SK-N-SH (cell line): ENCODE measurements around the gene PLOD1. TPM values are rescaled to one million over a fixed set of nuclear protein-coding genes. Genes with fewer than 3 reads are reported as not detected.

ENCODE experiments used
- CTCF ChIA-PET: fragments of 300-600, 350-600 bp; formaldehyde crosslinking; extraction: SDS; loops from one replicate; lab custom pipeline; 2021; lab: Yijun Ruan, JAX
- POLR2A ChIA-PET: fragments of 350-600 bp; sonication (Branson Sonifier 250); formaldehyde crosslinking; extraction: SDS; loops from one replicate; lab custom pipeline; 2020; ENCODE audit warnings: antibody characterized with exemption, inconsistent platforms; lab: Yijun Ruan, JAX
- DNase-seq: peaks from one replicate; pipeline ENCODE4 v3.0.0; 2012
- H2AFZ ChIP-seq: fragments of 200-600 bp; sonication (generic); 2 replicates; pipeline ENCODE4 v1.8.1; 2016; ENCODE audit warnings: antibody characterized with exemption, mild to moderate bottlenecking, low read depth
- H3F3A ChIP-seq: fragments of 200-600 bp; sonication (generic); replicated peaks from 2 replicates; pipeline ENCODE3; 2016; ENCODE audit warnings: antibody characterized with exemption, mild to moderate bottlenecking; ENCODE audit not compliant: insufficient read depth
- H3K27ac ChIP-seq, 2 experiments: fragments of 200-500 bp in 1 of 2; fragments of 200-600 bp in 1 of 2; sonication (Bioruptor generic) in 1 of 2; sonication (generic), shearing (Covaris generic) in 1 of 2; 2 replicates each; pipeline versions ENCODE4 v1.5.1 to v1.6.1; 2014 to 2016; ENCODE audit warnings: low read depth in 2 of 2, inconsistent platforms in 1 of 2, low read length in 1 of 2, mild to moderate bottlenecking in 1 of 2, mixed read lengths in 1 of 2
- H3K27me3 ChIP-seq: fragments of 200-600 bp; sonication (generic), shearing (Covaris generic); 2 replicates; pipeline ENCODE4 v1.6.1; 2016; ENCODE audit warnings: mixed run types; ENCODE audit not compliant: insufficient read depth
- H3K36me3 ChIP-seq, 2 experiments: fragments of 200-500 bp in 1 of 2; fragments of 200-600 bp in 1 of 2; sonication (Bioruptor generic) in 1 of 2; sonication (generic) in 1 of 2; replicated peaks in 1 of 2; 2 replicates each; pipeline versions ENCODE3 to v1.5.1; 2014 to 2016; ENCODE audit warnings: low read length in 1 of 2, mild to moderate bottlenecking in 1 of 2; ENCODE audit not compliant: insufficient read depth in 2 of 2, control insufficient read depth in 1 of 2
- H3K4me1 ChIP-seq, 2 experiments: fragments of 200-500 bp in 1 of 2; fragments of 200-600 bp in 1 of 2; sonication (Bioruptor generic) in 1 of 2; sonication (generic), shearing (Covaris generic) in 1 of 2; 2 replicates each; pipeline versions ENCODE4 v1.5.1 to v1.6.1; 2014 to 2016; ENCODE audit warnings: low read depth in 1 of 2, low read length in 1 of 2, mixed run types in 1 of 2; ENCODE audit not compliant: insufficient read depth in 2 of 2, control insufficient read depth in 1 of 2
- H3K4me2 ChIP-seq: fragments of 200-600 bp; sonication (generic), shearing (Covaris generic); 2 replicates; pipeline ENCODE4 v1.6.1; 2017; ENCODE audit warnings: mixed run types
- H3K4me3 ChIP-seq, 2 experiments: fragments of 200-500 bp in 1 of 2; fragments of 200-600 bp in 1 of 2; sonication (Bioruptor generic) in 1 of 2; sonication (generic), shearing (Covaris generic) in 1 of 2; 2 replicates each; pipeline versions ENCODE4 v1.5.1 to v1.8.1; 2014 to 2016; ENCODE audit warnings: low read depth in 2 of 2, inconsistent platforms in 1 of 2, low read length in 1 of 2, mild to moderate bottlenecking in 1 of 2, mixed read lengths in 1 of 2, moderate library complexity in 1 of 2
- H3K79me2 ChIP-seq: fragments of 200-600 bp; sonication (generic); 2 replicates; pipeline ENCODE4 v1.8.1; 2017; ENCODE audit warnings: mild to moderate bottlenecking; ENCODE audit not compliant: insufficient read depth
- H3K9ac ChIP-seq: fragments of 200-600 bp; sonication (generic); 2 replicates; pipeline ENCODE4 v1.6.1; 2017; ENCODE audit warnings: mixed run types
- H3K9me2 ChIP-seq: fragments of 200-600 bp; sonication (generic); 2 replicates; pipeline ENCODE4 v1.6.1; 2017; ENCODE audit warnings: mixed run types
- H3K9me3 ChIP-seq: fragments of 200-600 bp; sonication (generic); 2 replicates; pipeline ENCODE4 v1.6.1; 2017; ENCODE audit warnings: mixed run types, mild to moderate bottlenecking, moderate library complexity
- H4K20me1 ChIP-seq: fragments of 200-600 bp; sonication (generic); 2 replicates; pipeline ENCODE4 v1.6.1; 2017; ENCODE audit warnings: mild to moderate bottlenecking, mixed run types; ENCODE audit not compliant: insufficient read depth
- FOXM1 ChIP-seq: IDR thresholded peaks from 2 replicates; pipeline ENCODE4 v1.4.0; 2012; ENCODE audit warnings: low read depth, mild to moderate bottlenecking
- GABPA ChIP-seq: IDR thresholded peaks from 2 replicates; pipeline ENCODE4 v1.4.0; 2012; ENCODE audit warnings: low read depth, mild to moderate bottlenecking
- GATA2 ChIP-seq: sonication (generic); formaldehyde crosslinking; IDR thresholded peaks from 2 replicates; pipeline ENCODE4 v1.5.0; 2020; ENCODE audit warnings: mild to moderate bottlenecking, missing genetic modification reagents
- MAX ChIP-seq: IDR thresholded peaks from 2 replicates; pipeline ENCODE4 v1.4.0; 2012; ENCODE audit warnings: low read depth
- MXI1 ChIP-seq: IDR thresholded peaks from 2 replicates; pipeline ENCODE4 v1.6.1; 2012; ENCODE audit warnings: mild to moderate bottlenecking, low read depth, low read length, improper control_type of control experiment
- REST ChIP-seq: IDR thresholded peaks from 2 replicates; pipeline ENCODE4 v1.6.1; 2012; ENCODE audit warnings: mild to moderate bottlenecking, low read depth, low read length, moderate library complexity
- RXRA ChIP-seq: IDR thresholded peaks from 2 replicates; pipeline ENCODE4 v1.4.0; 2012; ENCODE audit warnings: low read depth, mild to moderate bottlenecking, borderline replicate concordance
- SIN3A ChIP-seq: IDR thresholded peaks from 2 replicates; pipeline ENCODE4 v1.6.1; 2012; ENCODE audit warnings: low read depth, mild to moderate bottlenecking, low read length, moderate library complexity, borderline replicate concordance
- TAF1 ChIP-seq: IDR thresholded peaks from 2 replicates; pipeline ENCODE4 v1.6.1; 2012; ENCODE audit warnings: low read depth, mild to moderate bottlenecking, low read length, moderate library complexity, borderline replicate concordance
- YY1 ChIP-seq: IDR thresholded peaks from 2 replicates; pipeline ENCODE4 v1.4.0; 2012; ENCODE audit warnings: low read depth, mild to moderate bottlenecking
- ZBTB33 ChIP-seq: IDR thresholded peaks from 2 replicates; pipeline ENCODE4 v1.4.0; 2012; ENCODE audit warnings: low read depth, borderline replicate concordance
- WGBS: methylation state at CpG from one replicate; pipeline ENCODE4 v1.1.6; 2017; ENCODE audit warnings: low lambda C conversion rate; 5-methylcytosine and 5-hydroxymethylcytosine counted together
- polyA plus RNA-seq, 3 experiments: library from polyadenylated mRNA; depleted of rRNA; stranded (reverse); fragments of >200 nt; gene quantifications; 2 replicates each; pipeline ENCODE4 v1.2.3, GENCODE V29; 2012

PLOD1 gene
- polyA plus RNA-seq, 1 of the 3 experiments (the other 2 are of a cell fraction): 257 TPM

- Histone ChIP-seq H3K4me3 (no peak overlapping the region), H3K36me3 (peaks cover 24 to 65% of the 10 kb centered on the region in 2 experiments), H3F3A (peaks cover 23% of the 10 kb centered on the region), H3K27me3 (no peaks in the 10 kb centered on the region), H3K9ac (no peak overlapping the region), H3K4me2 (no peak overlapping the region), H3K27ac (no peak overlapping the region), H2AFZ (no peak overlapping the region), H4K20me1 (peaks cover 5% of the 10 kb centered on the region; the same call in 1 of the 2 replicates), H3K4me1 (peaks cover 0 to 9% of the 10 kb centered on the region in 2 experiments; a peak in 2 of 4 replicates), H3K9me2 (no peaks in the 10 kb centered on the region), H3K9me3 (no peaks in the 10 kb centered on the region), H3K79me2 (no peaks in the 10 kb centered on the region)
- ChIA-PET POLR2A (interaction anchor here (1.7 kb wide), 1 partner anchor 29 kb away, joined by 4 read pairs; the partner anchor contains the start of gene MFN2), CTCF (interaction anchor here (1.1 kb wide), 1 partner anchor 23 kb away, joined by 4 read pairs; no protein-coding TSS in a partner anchor)
- no peak for DNase-seq
- no peak for TF ChIP-seq SIN3A
- no peak for TF ChIP-seq GABPA
- TF ChIP-seq YY1: no peak
- TF ChIP-seq GATA2: no peak
- no peak for TF ChIP-seq REST
- TF ChIP-seq MAX: no peak
- TF ChIP-seq TAF1: no peak
- TF ChIP-seq RXRA: no peak
- no peak for TF ChIP-seq MXI1
- TF ChIP-seq FOXM1: no peak
- TF ChIP-seq ZBTB33: no peak
- WGBS: 98% methylated on average over 9 of the region's 9 CpGs
Observed at GRCh38 chr1:12009318-12009947, 74.9 kb downstream of the PLOD1 start.
